HS-5 (cell line): ENCODE data around the gene MADD.
A peak's percentile ranks its signal among the peaks of the same experiment; 100 is the strongest.
"Not testable (repeated sequence)": the region's sequence is repeated elsewhere in the genome, so short reads cannot be mapped to it uniquely, and the experiment has no call there.

ENCODE experiments used
- DNase-seq: peaks from one replicate; pipeline ENCODE4 v3.0.0-alpha.2; 2012; ENCODE audit warnings: low read depth

MADD gene

GRCh38 chr11:47274495-47275235 lies 4.7 kb downstream of the MADD start:
- no peak for DNase-seq

GRCh38 chr11:47276923-47277322 lies 7.0 kb downstream of the MADD start:
- no peak for DNase-seq

- DNase-seq: no peak
Measured at GRCh38 chr11:47278058-47278457, 8.1 kb downstream of the MADD start.

- DNase-seq: no peak
Measured at GRCh38 chr11:47278769-47279168, 8.8 kb downstream of the MADD start.

GRCh38 chr11:47280099-47280498 lies 10.2 kb downstream of the MADD start:
- no peak for DNase-seq

- no peak for DNase-seq
Measured at GRCh38 chr11:47280860-47281259, 10.9 kb downstream of the MADD start.

GRCh38 chr11:47282462-47282861 lies 12.5 kb downstream of the MADD start:
- no peak for DNase-seq

GRCh38 chr11:47284151-47284550 lies 14.2 kb downstream of the MADD start:
- DNase-seq: no peak

GRCh38 chr11:47285969-47286770 lies 16.2 kb downstream of the MADD start:
- DNase-seq: no peak

- no peak for DNase-seq
Measured at GRCh38 chr11:47288066-47288465, 18.1 kb downstream of the MADD start.

GRCh38 chr11:47289856-47290255 lies 19.9 kb downstream of the MADD start:
- DNase-seq: no peak

- no peak for DNase-seq
Measured at GRCh38 chr11:47295385-47295784, 25.5 kb downstream of the MADD start.

- DNase-seq: no peak
Measured at GRCh38 chr11:47296045-47296444, 26.1 kb downstream of the MADD start.

GRCh38 chr11:47299078-47299477 lies 29.1 kb downstream of the MADD start:
- no peak for DNase-seq

- DNase-seq: no peak
Measured at GRCh38 chr11:47302853-47303252, 32.9 kb downstream of the MADD start.

GRCh38 chr11:47305734-47306483 lies 36.0 kb downstream of the MADD start:
- no peak for DNase-seq

- DNase-seq: no peak
Measured at GRCh38 chr11:47306484-47306844, 36.5 kb downstream of the MADD start.

- DNase-seq: no peak
Measured at GRCh38 chr11:47308050-47308823, 38.3 kb downstream of the MADD start.

GRCh38 chr11:47314992-47315391 lies 45.1 kb downstream of the MADD start:
- DNase-seq: peak; percentile 65

- not testable (repeated sequence) for DNase-seq
Measured at GRCh38 chr11:47316501-47316900, 46.6 kb downstream of the MADD start.

- DNase-seq: no peak
Measured at GRCh38 chr11:47317064-47317828, 47.3 kb downstream of the MADD start.
